ENCODE data around the gene TSPAN3. TPM values are rescaled to one million over a fixed set of nuclear protein-coding genes. Genes with fewer than 3 reads are reported as not detected.

Gene TSPAN3
- total RNA-seq, 1 donor from 2014 or later = 1,268 TPM

- no peak for DNase-seq (ENCODE audit: low read depth)
Measured at GRCh38 chr15:77035584-77035983, 35.3 kb downstream of the TSPAN3 start.

- peak; percentile 30 for DNase-seq (ENCODE audit: low read depth)
Measured at GRCh38 chr15:77034695-77035489, 36.0 kb downstream of the TSPAN3 start.

- no peak for DNase-seq (ENCODE audit: low read depth)
Measured at GRCh38 chr15:77033729-77034671, 36.9 kb downstream of the TSPAN3 start.

- no peak for DNase-seq (ENCODE audit: low read depth)
Measured at GRCh38 chr15:77033417-77033728, 37.5 kb downstream of the TSPAN3 start.

- DNase-seq (ENCODE audit: low read depth) = no peak
Measured at GRCh38 chr15:77032647-77033416, 38.1 kb downstream of the TSPAN3 start.

GRCh38 chr15:77032052-77032646, 38.8 kb downstream of the TSPAN3 start:
- no peak for DNase-seq (ENCODE audit: low read depth)

GRCh38 chr15:77031376-77032050, 39.4 kb downstream of the TSPAN3 start:
- peak; percentile 90 for DNase-seq (ENCODE audit: low read depth)

- DNase-seq (ENCODE audit: low read depth) = no peak
Measured at GRCh38 chr15:77030928-77031375, 40.0 kb downstream of the TSPAN3 start.

GRCh38 chr15:77030048-77030927, 40.6 kb downstream of the TSPAN3 start:
- DNase-seq (ENCODE audit: low read depth) = no peak

- DNase-seq (ENCODE audit: low read depth) = no peak
Measured at GRCh38 chr15:77029166-77030047, 41.5 kb downstream of the TSPAN3 start.

- DNase-seq (ENCODE audit: low read depth) = no peak
Measured at GRCh38 chr15:77028451-77029165, 42.3 kb downstream of the TSPAN3 start.

- DNase-seq (ENCODE audit: low read depth) = no peak
Measured at GRCh38 chr15:77027697-77028450, 43.0 kb downstream of the TSPAN3 start.

- no peak for DNase-seq (ENCODE audit: low read depth)
Measured at GRCh38 chr15:77027111-77027696, 43.7 kb downstream of the TSPAN3 start.

- no peak for DNase-seq (ENCODE audit: low read depth)
Measured at GRCh38 chr15:77026501-77027110, 44.3 kb downstream of the TSPAN3 start.

- DNase-seq (ENCODE audit: low read depth) = no peak
Measured at GRCh38 chr15:77025941-77026411, 44.9 kb downstream of the TSPAN3 start.
